Lung (tissue), 12 donors: ENCODE measurements around the gene TMEM218. TPM values are rescaled to one million over a fixed set of nuclear protein-coding genes. Genes with fewer than 3 reads are reported as not detected.

Experiments used
- ATAC-seq: fragments of 200-7000 bp; cut with Tn5 transposase; one replicate; pipeline ENCODE4 v1.9.1; 2020; ENCODE audit warnings: moderate number of reproducible peaks; ENCODE audit not compliant: insufficient read depth, low FRiP score
- DNase-seq, 3 donors: peaks; one replicate each; pipeline ENCODE4 v3.0.0-alpha.2; 2013 to 2017
- H3K27ac ChIP-seq, 2 donors: one replicate each; pipeline ENCODE4 v1.5.1; 2013; ENCODE audit warnings: mild to moderate bottlenecking in 2 of 2, moderate library complexity in 2 of 2, control low read depth in 1 of 2, inconsistent platforms in 1 of 2, low read depth in 1 of 2, low read length in 1 of 2
- H3K27me3 ChIP-seq, 3 donors: one replicate each; pipeline ENCODE4 v1.5.1; 2013; ENCODE audit warnings: low read length in 2 of 3; ENCODE audit not compliant: control insufficient read depth in 3 of 3, insufficient read depth in 3 of 3
- H3K36me3 ChIP-seq, 4 donors: one replicate each; pipeline ENCODE4 v1.5.1; 2013; ENCODE audit warnings: low read length in 4 of 4, mild to moderate bottlenecking in 1 of 4, moderate library complexity in 1 of 4; ENCODE audit not compliant: control insufficient read depth in 4 of 4, insufficient read depth in 4 of 4
- H3K4me1 ChIP-seq, 5 donors: one replicate each; pipeline ENCODE4 v1.5.1; 2013; ENCODE audit warnings: low read length in 5 of 5, mild to moderate bottlenecking in 2 of 5, moderate library complexity in 1 of 5; ENCODE audit not compliant: control insufficient read depth in 5 of 5, insufficient read depth in 5 of 5
- H3K4me3 ChIP-seq: one replicate; pipeline ENCODE4 v1.5.1; 2013; ENCODE audit warnings: mild to moderate bottlenecking, control low read depth, moderate library complexity
- H3K9ac ChIP-seq, 2 donors: one replicate each; pipeline ENCODE4 v1.5.1; 2013; ENCODE audit warnings: low read length in 2 of 2, control low read depth in 1 of 2; ENCODE audit not compliant: insufficient read depth in 1 of 2
- H3K9me3 ChIP-seq, 4 donors: one replicate each; pipeline ENCODE4 v1.5.1; 2013; ENCODE audit warnings: low read length in 3 of 4, mild to moderate bottlenecking in 1 of 4, moderate library complexity in 1 of 4; ENCODE audit not compliant: control insufficient read depth in 4 of 4, insufficient read depth in 3 of 4
- CTCF ChIP-seq: IDR thresholded peaks from 2 replicates; pipeline ENCODE4 v1.5.1; 2012; ENCODE audit warnings: mild to moderate bottlenecking; ENCODE audit errors: control extremely low read depth, extremely low read depth
- WGBS, 2 donors: extraction: QIAGEN DNeasy Blood & Tissue Kit; methylation state at CpG; one replicate each; pipeline ENCODE4 v1.1.7; 2013; 5-methylcytosine and 5-hydroxymethylcytosine counted together
- polyA plus RNA-seq, 2 donors: library from polyadenylated mRNA; stranded (reverse); fragments of 200-250 nt; gene quantifications; one replicate each; pipeline ENCODE4 v1.2.1, GENCODE V29; 2013
- total RNA-seq, 2 donors: library from RNA; depleted of rRNA in 1 of 2; stranded (reverse); fragments of >200 nt in 1 of 2; gene quantifications; one replicate each; pipeline ENCODE4 v1.2.1, GENCODE V29; 2014 to 2021
- donor health status: control.
- donor health status: control.
- donor health status: Bipolar disorder and iron deficiency.
- donor health status: healthy.
- donor health status: DM: yes; HTN: yes; CAD: no.

TMEM218 gene
- total and polyA plus RNA-seq, 4 donors, result 23.3 to 39.9 (median 27.4) TPM

GRCh38 chr11:125072218-125072960, 39.0 kb downstream of the TMEM218 start:
- H3K27ac ChIP-seq, result peak overlapping the region in 1 of 2 donors; percentile 58
- H3K36me3 ChIP-seq, result no peaks in the 10 kb centered on the region

GRCh38 chr11:125071846-125072217, 39.6 kb downstream of the TMEM218 start:
- ATAC-seq (no peak), DNase-seq (no peak)
- Histone ChIP-seq H3K9me3 (no peaks in the 10 kb centered on the region), H3K36me3 (no peaks in the 10 kb centered on the region), H3K9ac (no peak overlapping the region), H3K4me3 (no peak overlapping the region), H3K4me1 (peaks cover 0 to 6% (median 0%) of the 10 kb centered on the region in 5 donors), H3K27ac (no peak overlapping the region), H3K27me3 (no peaks in the 10 kb centered on the region)
- TF ChIP-seq CTCF, result no peak
- 79 to 85% methylated on average over 6 of the region's 6 CpGs for WGBS, 2 donors

More at GRCh38 chr11:125072218-125072960, 39.0 kb downstream of the TMEM218 start:
- H3K4me1 ChIP-seq, result peaks cover 0 to 6% (median 0%) of the 10 kb centered on the region in 5 donors
- 82 to 85% methylated on average over 12 of the region's 12 CpGs for WGBS, 2 donors
- H3K4me3 ChIP-seq, result no peak overlapping the region
- ATAC-seq (no peak), DNase-seq (no peak)
- no peaks in the 10 kb centered on the region for H3K27me3 ChIP-seq
- TF ChIP-seq CTCF, result no peak
- H3K9me3 ChIP-seq, result no peaks in the 10 kb centered on the region
- no peak overlapping the region for H3K9ac ChIP-seq

- peak overlapping the region in 1 of 2 donors; percentile 0 for H3K27ac ChIP-seq
- ATAC-seq (no peak), DNase-seq (no peak)
- H3K27me3 ChIP-seq, result no peaks in the 10 kb centered on the region
- H3K36me3 ChIP-seq, result no peaks in the 10 kb centered on the region
- no peak overlapping the region for H3K9ac ChIP-seq
- no peak for TF ChIP-seq CTCF
- 46 to 48% methylated on average over 5 of the region's 5 CpGs for WGBS, 2 donors
- H3K9me3 ChIP-seq, result no peaks in the 10 kb centered on the region
- H3K4me1 ChIP-seq, result peaks cover 0 to 6% (median 0%) of the 10 kb centered on the region in 5 donors
- no peak overlapping the region for H3K4me3 ChIP-seq
These were observed 40.0 kb downstream of the TMEM218 start for GRCh38 chr11:125071435-125071834.
